NCI-H1048 (cell line): ENCODE data around the gene RAB9B.
A peak's percentile ranks its signal among the peaks of the same experiment; 100 is the strongest.
"Not testable (repeated sequence)": the region's sequence is repeated elsewhere in the genome, so short reads cannot be mapped to it uniquely, and the experiment has no call there.

ENCODE experiments used
- DNase-seq: peaks from one replicate; lab custom pipeline; 2025; lab: John Stamatoyannopoulos, UW

The RAB9B gene, protein sequence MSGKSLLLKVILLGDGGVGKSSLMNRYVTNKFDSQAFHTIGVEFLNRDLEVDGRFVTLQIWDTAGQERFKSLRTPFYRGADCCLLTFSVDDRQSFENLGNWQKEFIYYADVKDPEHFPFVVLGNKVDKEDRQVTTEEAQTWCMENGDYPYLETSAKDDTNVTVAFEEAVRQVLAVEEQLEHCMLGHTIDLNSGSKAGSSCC

GRCh38 chrX:103831803-103832544, at the start of gene RAB9B:
Gene RAB9B, minus strand, starts transcription at chrX:103832257. Its CDS starts 6,473 bp downstream, at chrX:103825784.
- DNase-seq: no peak

- DNase-seq: no peak
Observed at GRCh38 chrX:103879339-103879738, 47.3 kb upstream of the RAB9B start.

GRCh38 chrX:103878466-103879122, 46.5 kb upstream of the RAB9B start:
- DNase-seq: no peak

DNA sequence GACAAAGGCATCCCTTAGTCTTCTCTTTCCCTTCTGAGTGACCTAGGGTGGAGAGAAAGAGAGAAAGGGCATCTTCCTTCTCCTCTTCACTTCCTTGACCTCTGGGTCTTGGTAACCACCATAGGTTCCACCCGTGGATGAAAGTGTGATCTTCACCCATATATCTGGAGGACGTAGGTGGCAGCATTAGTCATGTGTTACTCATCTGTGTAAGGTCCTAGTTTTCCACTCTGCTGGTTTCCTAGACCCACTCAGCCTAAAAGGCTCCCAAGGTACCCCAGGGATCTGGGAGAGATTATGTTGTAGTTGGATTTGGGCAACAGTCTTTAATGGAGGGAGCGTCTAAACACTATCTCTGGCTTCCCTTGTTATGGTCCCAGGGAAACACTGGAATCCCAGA, 45.5 kb upstream of the RAB9B start:
- no peak for DNase-seq

- DNase-seq: no peak
Observed at GRCh38 chrX:103864886-103865534, 33.0 kb upstream of the RAB9B start.

- DNase-seq: no peak
Observed at GRCh38 chrX:103864149-103864548, 32.1 kb upstream of the RAB9B start.

GRCh38 chrX:103861200-103861599, 29.1 kb upstream of the RAB9B start:
- no peak for DNase-seq

DNA sequence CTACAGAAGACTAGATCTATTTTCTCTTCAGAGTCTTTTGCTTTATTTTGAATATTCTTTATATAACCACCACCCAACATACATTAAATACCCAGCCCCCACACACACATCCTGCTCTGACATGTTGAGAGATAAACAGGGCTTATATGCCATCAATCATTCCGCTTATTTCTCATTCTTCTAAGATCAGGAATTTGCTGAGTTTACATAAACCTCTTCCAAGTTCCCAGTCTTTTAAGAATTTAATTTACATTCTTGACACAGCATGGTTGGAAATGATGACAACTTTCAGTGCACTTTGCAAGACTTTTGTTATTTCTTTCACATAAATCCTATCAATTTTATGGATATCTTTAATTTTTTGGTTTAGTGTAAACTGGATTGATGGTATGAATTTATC, 17.5 kb upstream of the RAB9B start:
- DNase-seq: no peak

DNA sequence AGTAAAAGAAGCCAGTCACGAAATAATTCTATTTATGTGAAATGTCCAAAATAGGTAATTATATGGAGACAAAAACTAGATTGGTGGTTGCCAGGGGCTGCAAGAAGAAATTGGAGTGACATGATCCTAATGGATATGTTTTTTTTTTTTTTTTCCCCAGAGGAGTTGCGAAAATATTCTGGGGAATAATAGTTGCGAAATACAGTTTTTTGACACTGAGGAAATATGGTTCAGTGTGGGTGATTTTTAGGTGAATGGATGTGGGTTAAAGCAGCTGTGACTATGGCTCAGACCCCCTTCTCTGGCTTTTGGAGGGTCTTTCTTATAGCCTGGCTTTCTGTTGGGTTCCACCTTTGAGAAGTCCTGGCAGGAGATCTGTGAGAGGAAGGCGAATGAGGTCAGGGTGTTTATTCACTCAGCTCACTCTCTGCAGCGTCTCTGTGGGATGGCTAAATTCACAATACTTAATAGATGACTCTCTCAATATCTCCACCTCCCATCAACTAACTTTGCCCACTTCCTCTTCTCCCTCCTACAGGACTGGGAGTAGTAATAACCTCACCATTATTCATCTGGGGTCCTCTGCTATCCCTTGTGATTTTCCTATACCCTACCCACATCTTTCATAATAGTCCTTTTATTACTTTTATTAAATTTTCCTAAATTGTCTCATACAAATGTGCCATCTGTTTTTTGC, 15.3 kb upstream of the RAB9B start:
- no peak for DNase-seq

DNA sequence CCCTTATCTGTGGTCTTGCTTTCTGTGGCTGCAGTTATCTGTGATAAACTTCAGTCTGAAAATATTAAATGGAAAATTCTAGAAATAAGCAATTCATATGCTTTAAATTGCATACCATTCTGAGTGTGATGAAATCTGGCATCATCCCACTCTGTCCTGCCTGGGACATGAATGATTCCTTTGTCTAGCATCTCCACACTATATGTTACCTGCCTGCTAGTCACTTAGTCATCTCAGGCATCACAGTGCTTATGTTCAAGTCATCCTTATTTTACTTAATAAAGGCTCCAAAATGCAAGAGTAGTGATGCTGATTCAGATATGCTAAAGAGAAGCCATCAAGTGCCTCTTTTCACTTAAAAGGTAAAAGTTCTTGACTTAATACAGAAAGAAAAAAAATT, 14.3 kb upstream of the RAB9B start:
- DNase-seq: no peak

GRCh38 chrX:103845165-103845653, 13.2 kb upstream of the RAB9B start:
- no peak for DNase-seq

GRCh38 chrX:103839404-103839803, 7.3 kb upstream of the RAB9B start:
- no peak for DNase-seq

DNA sequence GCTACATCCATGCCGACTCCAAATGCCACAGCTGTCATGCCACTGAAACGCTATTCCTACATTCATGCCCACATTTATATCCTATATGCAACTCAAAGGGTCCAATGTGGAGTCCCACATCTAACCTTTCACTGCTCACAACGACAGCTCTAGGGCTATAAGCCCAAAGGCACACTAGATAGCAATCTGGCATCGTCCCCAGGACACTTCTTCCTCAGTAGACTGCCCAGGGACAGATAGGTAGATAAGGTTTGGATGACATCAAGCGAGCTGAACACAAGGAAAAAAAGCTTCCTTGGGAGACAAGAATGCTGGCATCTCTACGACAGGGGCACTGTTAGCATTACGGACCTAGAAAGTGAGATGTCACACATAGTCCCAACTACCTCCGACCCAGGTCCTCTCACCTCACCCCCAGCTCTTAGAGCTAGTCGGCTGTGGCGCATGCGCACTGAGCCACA, 685 bp downstream of the RAB9B start:
- DNase-seq: no peak

DNA sequence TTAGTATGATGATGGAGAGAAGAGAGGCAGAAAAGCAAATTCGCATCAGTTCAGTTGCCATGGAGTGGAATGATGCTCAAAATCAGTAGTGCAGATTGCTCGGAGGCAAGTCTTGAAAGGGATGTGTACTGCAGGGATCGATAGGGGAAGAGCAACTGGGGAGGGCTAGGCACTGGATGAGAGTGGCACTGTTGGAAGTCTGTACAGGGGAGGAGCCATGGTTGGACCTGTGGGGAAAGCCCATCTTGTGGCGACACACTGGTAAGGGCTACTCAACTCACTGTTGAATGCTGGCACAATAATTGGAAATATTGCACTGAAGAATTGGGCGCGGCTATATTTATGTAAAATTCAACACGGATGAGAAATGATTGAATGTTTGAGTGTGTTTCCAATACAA, 1.2 kb downstream of the RAB9B start:
- no peak for DNase-seq

GRCh38 chrX:103828529-103828928, 3.5 kb downstream of the RAB9B start:
- DNase-seq: no peak

- DNase-seq: no peak
Observed at GRCh38 chrX:103825881-103826280, 6.2 kb downstream of the RAB9B start.

GRCh38 chrX:103823591-103823990, 8.5 kb downstream of the RAB9B start:
- DNase-seq: no peak

- not testable (repeated sequence) for DNase-seq
Observed at GRCh38 chrX:103820802-103821201, 11.3 kb downstream of the RAB9B start.

GRCh38 chrX:103818842-103819619, 13.0 kb downstream of the RAB9B start:
- DNase-seq: no peak

DNA sequence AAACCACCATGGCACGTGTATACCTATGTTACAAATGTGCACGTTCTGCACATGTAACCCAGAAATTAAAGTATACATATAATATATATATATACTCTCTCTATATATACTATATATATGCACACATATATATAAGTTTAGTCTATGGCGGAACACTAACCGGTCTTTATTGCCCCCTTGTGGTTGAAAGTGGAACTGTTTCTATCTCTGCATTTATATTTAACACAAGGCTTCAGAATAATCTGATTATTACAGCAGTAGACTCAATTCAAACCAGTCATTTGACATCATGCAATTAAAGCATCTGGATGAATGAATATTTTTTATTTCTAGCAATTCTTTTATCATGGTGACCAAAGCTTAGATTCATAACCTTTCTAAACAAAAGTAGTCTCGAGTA, 14.6 kb downstream of the RAB9B start:
- peak; percentile 2 for DNase-seq

DNA sequence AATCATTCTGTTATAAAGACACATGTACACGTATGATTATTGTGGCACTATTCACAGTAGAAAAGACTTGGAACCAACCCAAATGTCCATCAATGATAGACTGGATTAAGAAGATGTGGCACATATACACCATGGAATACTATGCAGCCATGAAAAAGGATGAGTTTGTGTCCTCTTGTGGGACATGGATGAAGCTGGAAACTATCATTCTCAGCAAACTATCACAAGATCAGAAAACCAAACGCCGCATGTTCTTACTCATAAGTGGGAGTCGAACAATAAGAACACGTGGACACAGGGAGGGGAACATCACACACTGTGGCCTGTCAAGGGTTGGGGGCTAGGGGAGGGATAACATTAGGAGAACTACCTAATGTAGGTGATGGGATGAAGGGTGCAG, 15.0 kb downstream of the RAB9B start:
- not testable (repeated sequence) for DNase-seq
